Measurements from ENCODE around the gene NFATC2.

The NFATC2 gene

GRCh38 chr20:51450984-51451383 is 91.5 kb downstream of the NFATC2 start:
- DNase-seq (ENCODE audit: low read depth) = no peak

GRCh38 chr20:51450221-51450712 is 92.3 kb downstream of the NFATC2 start:
- no peak for DNase-seq (ENCODE audit: low read depth)

GRCh38 chr20:51449498-51450220 is 92.9 kb downstream of the NFATC2 start:
- no peak for DNase-seq (ENCODE audit: low read depth)

GRCh38 chr20:51447765-51448148 is 94.8 kb downstream of the NFATC2 start:
- no peak for DNase-seq (ENCODE audit: low read depth)

- DNase-seq (ENCODE audit: low read depth) = no peak
Observed at GRCh38 chr20:51447097-51447764, 95.3 kb downstream of the NFATC2 start.

- no peak for DNase-seq (ENCODE audit: low read depth)
Observed at GRCh38 chr20:51446656-51447055, 95.9 kb downstream of the NFATC2 start.

GRCh38 chr20:51446230-51446629 is 96.3 kb downstream of the NFATC2 start:
- no peak for DNase-seq (ENCODE audit: low read depth)

- DNase-seq (ENCODE audit: low read depth) = no peak
Observed at GRCh38 chr20:51445591-51445990, 96.9 kb downstream of the NFATC2 start.

GRCh38 chr20:51444922-51445438 is 97.5 kb downstream of the NFATC2 start:
- no peak for DNase-seq (ENCODE audit: low read depth)

- DNase-seq (ENCODE audit: low read depth) = no peak
Observed at GRCh38 chr20:51444467-51444866, 98.1 kb downstream of the NFATC2 start.

- DNase-seq (ENCODE audit: low read depth) = no peak
Observed at GRCh38 chr20:51442602-51443001, 99.9 kb downstream of the NFATC2 start.

GRCh38 chr20:51440589-51440988 is 101.9 kb downstream of the NFATC2 start:
- DNase-seq (ENCODE audit: low read depth) = no peak

GRCh38 chr20:51439160-51439689 is 103.3 kb downstream of the NFATC2 start:
- no peak for DNase-seq (ENCODE audit: low read depth)

GRCh38 chr20:51438136-51438535 is 104.4 kb downstream of the NFATC2 start:
- no peak for DNase-seq (ENCODE audit: low read depth)

- no peak for DNase-seq (ENCODE audit: low read depth)
Observed at GRCh38 chr20:51437182-51437924, 105.2 kb downstream of the NFATC2 start.

- DNase-seq (ENCODE audit: low read depth) = no peak
Observed at GRCh38 chr20:51434580-51435247, 107.8 kb downstream of the NFATC2 start.

GRCh38 chr20:51434026-51434425 is 108.5 kb downstream of the NFATC2 start:
- DNase-seq (ENCODE audit: low read depth) = no peak

- DNase-seq (ENCODE audit: low read depth) = no peak
Observed at GRCh38 chr20:51432875-51433274, 109.6 kb downstream of the NFATC2 start.

GRCh38 chr20:51432251-51432784 is 110.2 kb downstream of the NFATC2 start:
- DNase-seq (ENCODE audit: low read depth) = no peak

- no peak for DNase-seq (ENCODE audit: low read depth)
Observed at GRCh38 chr20:51431321-51431720, 111.2 kb downstream of the NFATC2 start.

- no peak for DNase-seq (ENCODE audit: low read depth)
Observed at GRCh38 chr20:51430198-51430950, 112.1 kb downstream of the NFATC2 start.

Measured in stimulated activated CD8-positive, alpha-beta memory T cell treated with anti-CD3 and anti-CD28 coated beads, Interleukin-12 subunit alpha, Interleukin-12 subunit beta, amount 100 ng/mL, for 4 hours (primary cell).